ENCODE measurements around the gene MILR1. TPM values are rescaled to one million over a fixed set of nuclear protein-coding genes. Genes with fewer than 3 reads are reported as not detected.

Gene MILR1
- polyA plus RNA-seq, 4 donors, result 1.7 to 3.8 (median 2.7) TPM

DNA sequence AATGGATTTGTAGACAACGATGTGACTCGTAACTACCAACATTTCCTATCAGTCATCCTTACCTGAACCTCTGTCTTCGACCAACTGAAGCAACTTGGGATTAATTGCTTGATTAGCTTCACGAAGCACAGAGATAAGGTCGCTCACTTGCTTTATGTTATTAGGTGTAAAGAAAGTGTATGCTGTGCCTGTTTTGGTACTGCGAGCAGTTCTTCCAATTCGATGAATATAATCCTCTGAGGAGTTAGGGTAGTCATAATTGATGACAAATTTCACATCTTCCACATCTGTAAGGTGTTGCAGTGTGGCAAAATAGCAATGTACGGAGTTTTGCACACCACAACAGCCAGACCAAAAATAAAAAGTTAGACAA lies 51.6 kb downstream of the MILR1 start:
- no peak for DNase-seq (ENCODE audit: low read depth in 4 of 4, low spot score in 3 of 4)

DNA sequence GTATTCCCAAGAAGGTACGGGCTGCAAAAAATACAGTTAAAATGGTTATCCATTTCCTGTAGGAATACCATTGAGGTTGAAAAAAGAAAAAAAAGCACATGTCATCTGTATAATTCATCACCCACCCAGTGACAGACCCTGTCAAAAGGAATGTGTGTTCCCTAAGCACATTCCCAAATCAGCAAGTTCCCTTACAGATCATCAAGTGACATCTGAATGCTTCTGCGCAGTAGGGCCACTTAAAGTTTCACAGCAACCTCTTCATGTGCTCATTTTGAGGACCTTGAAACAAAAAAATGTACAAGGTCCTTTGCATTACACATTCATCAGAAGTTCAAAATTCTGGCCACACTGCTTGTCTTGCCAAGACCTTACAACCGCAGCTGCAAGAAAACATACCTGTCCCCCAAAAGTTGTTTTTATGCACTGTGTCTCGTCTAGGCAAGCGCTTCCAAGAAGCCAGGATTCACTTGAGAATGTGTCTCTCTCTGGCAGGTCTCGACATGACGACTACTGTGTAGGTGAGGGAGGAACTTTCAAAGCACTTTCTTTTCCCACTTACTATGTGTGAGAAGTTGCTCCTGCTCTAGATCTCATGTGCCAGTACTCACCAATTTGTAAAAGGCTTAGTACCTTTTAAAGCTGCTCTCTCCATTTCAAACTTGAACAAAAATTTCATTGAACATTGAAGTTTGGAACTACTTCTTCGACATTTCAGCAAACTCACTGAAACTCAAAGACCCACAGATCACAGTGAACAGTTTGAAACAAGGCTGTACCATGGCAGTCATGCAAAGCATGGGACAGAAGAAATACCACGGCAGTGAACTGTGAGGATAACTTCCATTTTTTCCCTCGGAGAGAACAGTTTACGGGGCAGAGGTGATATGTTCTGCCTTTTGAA lies 52.2 kb downstream of the MILR1 start:
- no peak for DNase-seq (ENCODE audit: low read depth in 4 of 4, low spot score in 3 of 4)

DNA sequence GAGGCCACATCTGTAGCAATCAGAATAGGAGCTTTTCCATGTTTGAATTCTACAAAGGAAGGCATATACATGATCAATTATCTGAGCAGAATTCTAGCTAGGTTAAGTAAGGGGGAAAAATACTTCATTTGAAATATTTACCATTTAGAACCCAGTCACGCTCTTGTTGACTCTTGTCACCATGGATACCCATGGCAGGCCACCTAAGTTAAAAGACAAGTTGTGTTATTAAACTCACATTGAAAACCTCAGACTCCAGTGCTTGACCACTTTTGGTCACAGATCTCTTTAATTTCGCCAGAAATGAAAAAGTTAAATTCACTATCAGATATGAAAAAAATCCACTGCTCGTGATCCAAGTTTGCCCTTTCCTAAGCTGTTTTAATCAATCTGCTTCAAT lies 53.1 kb downstream of the MILR1 start:
- no peak for DNase-seq (ENCODE audit: low read depth in 4 of 4, low spot score in 3 of 4)

DNA sequence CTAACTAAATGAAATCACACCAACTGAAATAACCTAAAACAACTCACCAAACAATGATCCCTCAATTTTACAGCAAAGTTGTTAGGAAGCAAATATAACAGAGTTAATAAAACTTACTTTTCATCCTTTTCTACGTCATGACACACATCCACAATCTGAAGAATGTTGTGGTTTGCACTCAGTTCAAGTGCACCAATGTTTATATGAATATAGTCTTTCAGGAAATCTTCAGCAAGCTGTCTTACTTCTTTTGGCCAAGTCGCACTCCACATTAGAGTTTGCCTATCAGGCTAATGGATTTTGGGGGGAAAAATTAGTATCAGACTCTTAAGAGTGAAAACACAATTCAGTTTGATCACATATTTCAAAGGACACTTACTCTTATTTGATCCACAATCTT lies 53.9 kb downstream of the MILR1 start:
- no peak for DNase-seq (ENCODE audit: low read depth in 4 of 4, low spot score in 3 of 4)

DNA sequence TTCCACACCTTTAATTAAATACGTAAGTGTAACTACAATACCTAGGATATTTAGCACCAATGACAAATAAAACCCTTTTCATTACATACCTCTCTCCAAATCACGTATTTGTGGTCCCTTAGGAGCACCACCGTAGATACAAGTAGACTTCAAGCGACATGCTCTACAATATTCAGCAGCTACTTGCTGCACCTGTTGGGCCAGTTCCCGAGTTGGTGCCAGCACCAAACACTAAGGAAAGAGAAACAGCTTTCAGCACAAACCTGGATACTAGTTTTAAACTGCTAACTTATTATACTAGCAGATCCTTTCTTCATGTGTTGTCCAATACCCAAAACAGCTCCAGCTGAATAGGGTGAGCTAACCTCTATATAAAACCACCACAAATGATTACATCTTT lies 54.4 kb downstream of the MILR1 start:
- no peak for DNase-seq (ENCODE audit: low read depth in 4 of 4, low spot score in 3 of 4)

DNA sequence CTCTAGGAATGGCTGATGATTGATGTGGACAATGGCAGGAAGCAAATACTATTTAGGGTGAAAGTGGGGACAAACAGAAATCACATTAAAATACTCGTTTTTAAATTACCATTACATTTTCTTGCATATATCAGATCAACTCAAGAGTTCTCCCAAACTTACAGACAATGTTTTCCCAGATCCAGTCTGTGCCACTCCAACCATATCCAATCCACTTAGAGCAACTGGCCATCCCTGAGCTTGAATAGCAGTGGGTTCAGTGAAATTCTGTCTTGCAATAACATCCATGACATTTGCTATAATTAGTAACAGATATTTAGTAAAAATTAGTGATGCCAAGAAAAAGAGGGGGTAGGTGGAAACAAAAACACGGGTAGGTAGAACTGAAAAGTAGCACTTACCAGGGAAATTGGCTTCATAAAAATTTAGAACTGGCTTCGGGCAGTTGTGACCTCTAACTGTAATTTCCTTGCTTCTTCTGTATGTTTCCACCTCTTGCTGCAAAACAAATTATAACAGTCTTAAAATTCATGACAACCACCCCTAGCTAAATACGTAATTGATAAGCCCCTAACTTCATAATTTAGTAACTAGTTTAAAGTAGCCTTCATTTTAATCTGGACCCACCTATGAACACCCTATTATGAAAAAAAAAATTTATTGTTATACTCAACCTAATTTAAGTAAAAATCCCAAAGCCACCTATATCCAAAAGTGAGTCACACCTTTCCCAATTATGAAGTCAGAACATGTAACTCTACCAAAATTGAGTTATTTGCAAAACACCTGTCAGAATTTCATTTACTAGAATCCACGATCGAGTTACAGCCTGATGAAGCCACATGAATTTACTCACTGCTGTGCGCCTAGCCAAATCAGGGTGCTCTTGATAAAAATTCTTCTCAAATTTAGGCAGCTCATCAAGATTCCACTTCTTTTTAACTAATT lies 55.2 kb downstream of the MILR1 start:
- no peak for DNase-seq (ENCODE audit: low read depth in 4 of 4, low spot score in 3 of 4)

DNA sequence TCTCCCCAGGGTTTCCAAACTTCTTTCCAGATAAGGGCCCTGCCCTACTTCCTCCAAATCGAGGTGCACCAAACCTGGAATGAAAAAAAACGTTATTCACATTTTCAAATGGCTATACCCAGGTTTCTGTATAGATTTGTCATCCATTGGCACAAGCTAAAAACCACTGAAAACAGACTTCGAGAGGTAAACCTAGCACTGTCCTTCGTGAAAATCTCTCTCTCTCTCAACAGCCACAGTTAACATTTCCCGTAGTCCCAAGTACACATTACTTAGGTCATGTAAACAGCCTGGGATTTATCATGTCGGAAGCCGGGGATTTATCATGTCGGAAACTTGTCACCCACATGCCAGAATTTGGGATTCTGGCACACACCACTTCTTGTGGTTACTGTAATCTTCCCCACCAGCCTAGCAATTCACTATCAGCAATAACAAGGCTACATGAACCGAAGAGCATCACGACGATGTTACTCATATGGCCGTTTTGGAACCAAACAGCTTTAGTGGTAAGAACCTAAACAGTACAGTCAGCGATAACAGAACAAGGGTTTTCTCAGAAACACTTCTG lies 55.9 kb downstream of the MILR1 start:
- peak in 2 of 4 donors; percentile 22 to 28 for DNase-seq (ENCODE audit: low read depth in 4 of 4, low spot score in 3 of 4)

DNA sequence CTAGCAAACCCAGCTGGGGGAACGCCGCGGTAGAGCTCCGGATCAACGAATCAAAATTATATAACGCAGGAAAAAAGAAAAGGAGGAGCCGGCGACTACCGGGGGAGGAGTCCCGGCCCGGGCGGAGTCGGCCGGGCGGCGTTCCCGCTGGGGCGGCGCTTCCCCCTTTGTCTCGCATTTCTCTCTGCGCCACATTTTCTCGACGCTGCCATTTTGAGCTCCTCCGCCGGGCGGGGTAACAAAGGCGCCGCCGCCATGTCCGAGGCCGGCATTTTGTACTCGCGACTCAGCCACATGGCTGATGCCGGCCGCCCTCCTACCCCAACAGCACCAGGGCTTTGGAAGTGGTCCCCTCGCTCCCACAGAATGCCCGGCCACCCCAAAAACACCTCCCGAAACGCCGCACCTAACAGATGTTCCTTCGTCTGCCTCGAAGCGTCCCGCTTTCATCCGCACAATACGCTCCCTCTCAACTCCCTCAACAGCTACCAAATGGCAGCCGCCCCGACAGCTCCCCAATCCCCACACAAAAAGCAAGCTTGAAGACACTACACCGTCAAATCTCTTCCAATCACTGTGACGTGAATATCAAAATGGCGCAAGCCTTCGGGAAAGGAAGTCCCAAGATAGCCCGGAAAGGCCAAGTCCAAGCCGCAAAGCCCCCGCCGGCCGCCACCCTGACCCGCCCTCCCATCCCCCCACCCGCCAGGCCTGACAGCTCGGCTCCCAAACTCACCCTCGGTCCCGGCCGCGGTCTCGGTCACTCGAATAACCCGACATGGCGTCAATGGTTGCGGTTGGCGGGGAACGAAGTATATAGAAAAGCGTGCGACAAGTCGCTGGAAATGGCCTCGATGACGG lies 56.7 kb downstream of the MILR1 start:
- peak; percentile 87 to 89 (median 88) for DNase-seq (ENCODE audit: low read depth in 4 of 4, low spot score in 3 of 4)

DNA sequence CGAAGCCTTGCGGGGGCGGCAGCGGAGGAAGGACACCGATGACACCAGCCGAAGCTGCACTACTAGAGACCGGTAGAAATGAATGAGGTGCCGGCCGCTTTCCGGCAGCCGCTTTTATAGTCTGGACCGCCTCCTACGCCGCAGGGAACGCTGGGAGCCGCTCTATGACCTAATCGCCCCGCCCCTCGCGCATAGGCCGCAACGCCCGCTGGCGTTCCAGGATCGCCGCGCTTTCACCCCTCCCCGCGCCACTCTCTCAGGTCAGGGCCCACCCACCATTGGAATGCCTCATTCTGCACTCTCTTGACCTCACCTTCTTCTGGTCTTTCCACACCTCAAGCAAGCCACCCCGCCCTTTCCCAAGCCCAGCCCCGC lies 57.3 kb downstream of the MILR1 start, which contains the start of gene DDX5:
Gene DDX5, minus strand, starts transcription at position 89 of the 375 bp plus-strand sequence. CDS start 170 bp downstream, outside the sequence.
- peak; percentile 90 to 91 (median 91) for DNase-seq (ENCODE audit: low read depth in 4 of 4, low spot score in 3 of 4)

DNA sequence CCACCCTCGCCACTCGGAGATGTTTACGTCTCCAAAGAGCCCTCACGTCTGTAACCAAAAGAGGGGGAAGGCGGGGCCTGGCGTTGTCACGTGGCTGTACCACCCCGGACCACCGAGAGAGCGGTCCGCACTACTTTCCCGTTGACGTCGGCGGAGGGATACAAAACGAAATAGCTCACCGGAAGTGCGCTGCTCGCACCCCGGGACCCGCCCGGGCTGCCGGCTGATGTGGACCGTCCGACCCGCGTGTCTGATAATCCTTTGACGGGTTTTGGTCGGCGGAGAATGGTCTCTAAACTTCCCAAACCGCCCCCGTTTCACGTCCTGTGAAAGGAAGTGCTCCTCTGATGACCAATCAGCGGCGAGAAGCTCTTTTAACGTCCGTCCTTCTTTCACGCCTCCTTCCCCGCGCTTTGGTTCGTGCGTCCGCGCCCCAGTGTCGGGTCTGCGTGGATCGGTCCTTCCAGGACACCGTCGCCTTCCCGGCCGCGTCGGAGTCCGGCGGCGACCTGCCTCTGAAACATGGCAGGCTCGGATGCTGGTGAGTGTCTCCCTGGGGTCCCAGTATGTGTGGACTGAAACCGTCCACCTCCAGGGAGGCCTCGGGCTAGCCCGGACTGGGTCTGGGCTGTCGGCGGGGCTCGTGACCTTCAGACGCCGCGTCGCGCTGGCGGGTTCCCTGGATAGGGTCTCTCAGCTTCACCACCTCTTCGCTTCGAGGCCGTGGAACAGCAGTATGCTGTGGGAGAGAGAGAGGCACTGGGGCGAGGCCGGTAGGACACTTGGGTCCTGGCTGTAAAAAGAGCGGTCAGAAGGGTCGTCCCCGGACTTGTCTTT lies 57.9 kb downstream of the MILR1 start, which contains the start of gene CEP95:
Gene CEP95, plus strand, starts transcription at position 402 of the 837 bp plus-strand sequence. Its CDS starts 121 bp downstream, at position 523.
- peak; percentile 93 to 97 (median 95) for DNase-seq (ENCODE audit: low read depth in 4 of 4, low spot score in 3 of 4)

DNA sequence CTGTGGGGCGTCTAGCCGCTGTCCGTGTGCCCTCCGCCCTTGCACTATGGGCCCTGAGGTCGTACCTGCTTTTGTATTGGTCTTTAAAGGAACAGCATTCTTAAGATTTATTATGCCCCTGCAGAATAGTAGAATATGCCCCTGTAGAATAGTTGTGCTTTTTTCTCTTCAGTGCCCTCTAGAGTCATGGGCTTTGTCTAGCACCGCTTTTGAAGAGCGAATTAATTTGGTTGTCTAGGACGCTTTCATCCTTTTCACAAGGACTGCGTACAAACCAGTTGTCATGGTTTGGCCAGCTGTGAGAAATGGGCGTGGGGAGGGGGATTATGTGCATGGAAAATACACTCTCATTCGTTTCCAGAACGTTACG lies 58.5 kb downstream of the MILR1 start:
- peak in 3 of 4 donors; percentile 51 to 68 (median 63) for DNase-seq (ENCODE audit: low read depth in 4 of 4, low spot score in 3 of 4)

DNA sequence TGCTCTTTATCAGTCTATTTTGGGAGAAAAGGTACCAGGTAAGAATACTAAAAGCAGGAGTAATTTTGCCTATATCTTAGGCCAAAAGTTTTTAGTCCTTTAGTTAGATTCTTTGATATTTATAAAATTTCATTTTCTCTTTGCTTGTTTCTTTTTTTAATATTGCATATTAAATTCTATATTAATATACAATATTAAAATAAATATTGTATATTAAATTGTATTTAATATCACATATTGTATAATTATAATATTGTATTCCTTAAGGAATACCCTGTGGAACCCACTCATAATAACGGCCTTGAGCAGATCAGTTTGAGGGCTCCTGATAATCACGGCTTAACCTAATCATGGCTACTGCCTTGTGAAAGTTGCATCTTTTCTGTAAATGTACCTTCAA lies 59.8 kb downstream of the MILR1 start:
- no peak for DNase-seq (ENCODE audit: low read depth in 4 of 4, low spot score in 3 of 4)

DNA sequence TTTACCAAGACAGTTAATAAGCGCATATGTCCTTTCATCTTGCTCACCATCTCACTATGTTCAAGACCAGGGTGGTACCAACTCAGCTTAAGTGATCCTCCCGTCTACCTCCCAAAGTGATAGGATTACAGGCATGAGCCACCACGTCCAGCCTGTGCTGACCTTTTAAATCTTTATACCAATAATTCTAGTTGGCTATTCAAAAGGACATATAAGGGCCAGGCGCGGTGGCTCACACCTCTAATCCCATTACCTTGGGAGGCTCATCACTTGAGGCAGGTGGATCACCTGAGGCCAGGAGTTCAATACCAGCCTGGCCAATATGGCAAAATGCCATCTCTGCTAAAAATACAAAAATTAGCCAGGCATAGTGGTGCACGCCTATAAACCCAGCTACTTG lies 60.3 kb downstream of the MILR1 start:
- no peak for DNase-seq (ENCODE audit: low read depth in 4 of 4, low spot score in 3 of 4)

DNA sequence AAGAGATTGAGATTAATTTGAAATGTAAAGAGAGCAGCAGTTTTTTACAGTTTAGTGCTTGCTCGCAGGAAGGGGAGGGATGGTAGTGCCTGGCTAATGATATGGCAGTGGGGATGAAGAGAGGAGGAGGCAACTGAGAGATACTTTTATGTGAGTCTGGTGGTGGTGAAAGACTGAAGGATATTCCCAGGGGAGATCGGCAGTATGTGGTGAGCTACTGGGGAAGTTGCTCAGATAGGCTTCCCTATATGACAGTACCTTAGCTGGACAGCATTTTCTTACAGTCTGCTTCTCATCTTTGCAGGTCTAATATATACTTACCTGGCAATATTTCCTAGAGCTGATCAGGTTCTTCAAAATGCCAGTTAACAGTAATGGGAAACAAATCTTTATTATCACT lies 66.5 kb downstream of the MILR1 start:
- no peak for DNase-seq (ENCODE audit: low read depth in 4 of 4, low spot score in 3 of 4)

DNA sequence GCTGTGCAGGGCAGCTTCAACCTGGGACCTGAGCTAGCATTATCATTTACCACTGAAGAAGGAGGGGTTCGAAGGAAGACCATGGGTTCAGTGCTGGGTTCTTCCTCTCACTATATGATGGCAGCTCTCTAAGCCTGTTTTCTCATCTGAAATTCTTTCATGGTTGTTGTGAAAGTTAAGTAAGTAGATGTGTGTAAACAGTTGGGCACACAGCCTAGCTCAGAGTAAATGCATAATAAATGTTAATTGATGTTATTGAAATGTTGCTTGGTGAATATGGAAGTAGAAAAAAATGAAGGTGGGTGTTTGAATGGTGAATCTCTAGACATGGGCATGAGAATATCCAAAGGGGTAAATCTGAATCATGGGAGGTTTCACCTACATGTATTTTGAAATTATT lies 66.9 kb downstream of the MILR1 start:
- DNase-seq (ENCODE audit: low read depth in 4 of 4, low spot score in 3 of 4), result no peak
